ENCODE measurements around the gene WWOX. TPM values are rescaled to one million over a fixed set of nuclear protein-coding genes. Genes with fewer than 3 reads are reported as not detected.

Gene WWOX
- total RNA-seq, 1 donor from 2014 or later = 7.3 TPM

DNA sequence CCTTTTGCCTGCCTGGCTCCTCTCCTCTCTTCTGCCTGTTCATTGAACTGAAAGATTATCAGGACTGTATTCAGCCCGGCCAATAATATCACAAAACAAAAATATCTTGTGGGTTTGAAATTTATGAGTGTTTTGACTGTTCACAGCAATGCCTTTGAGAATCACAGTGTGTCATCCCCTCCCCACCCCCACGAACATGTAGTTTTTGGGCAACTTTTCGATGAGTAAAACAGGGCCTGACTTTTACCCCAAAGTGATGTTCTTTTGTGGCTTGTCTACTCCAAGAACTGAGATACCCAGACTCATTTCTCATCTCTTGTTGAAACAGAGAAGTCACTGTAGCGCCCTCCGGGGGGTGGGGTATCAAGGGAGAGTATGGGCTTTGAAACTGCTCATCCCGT is 675.7 kb downstream of the WWOX start:
- Mint-ChIP-seq H3K36me3 (ENCODE audit: low read depth, unreplicated experiment) (no peaks in the 10 kb centered on the region), H3K4me1 (ENCODE audit: low read depth, unreplicated experiment) (no peaks in the 10 kb centered on the region), H3K27me3 (ENCODE audit: low read depth, unreplicated experiment) (peaks cover 12% of the 10 kb centered on the region), H3K4me3 (ENCODE audit: unreplicated experiment) (no peak overlapping the region), H3K9me3 (ENCODE audit: unreplicated experiment) (no peaks in the 10 kb centered on the region), H3K27ac (ENCODE audit: unreplicated experiment) (peak overlapping the region; percentile 14)
- Histone ChIP-seq H3K27me3 (ENCODE audit: insufficient read depth, low read length) (no peaks in the 10 kb centered on the region), H3K79me2 (ENCODE audit: insufficient read depth, low read length) (no peaks in the 10 kb centered on the region), H3K4me1 (ENCODE audit: insufficient read depth, low read length) (no peaks in the 10 kb centered on the region), H3K36me3 (ENCODE audit: insufficient read depth, low read length) (no peaks in the 10 kb centered on the region), H3K9me3 (ENCODE audit: insufficient read depth, low read depth, low read length) (peaks cover 4% of the 10 kb centered on the region), H3K9ac (ENCODE audit: low read length) (no peak overlapping the region), H4K20me1 (ENCODE audit: insufficient read depth, low read length) (no peaks in the 10 kb centered on the region), H3K4me2 (ENCODE audit: low read length) (no peak overlapping the region), H2AFZ (ENCODE audit: low read depth, low read length) (no peak overlapping the region), H3K4me3 (ENCODE audit: insufficient read depth, low read depth, low read length) (no peak overlapping the region), H3K27ac (ENCODE audit: low read depth, low read length) (no peak overlapping the region)
- DNase-seq (ENCODE audit: low read depth) = no peak
- no peak for FAIRE-seq
- TF ChIP-seq, protein P1, sequence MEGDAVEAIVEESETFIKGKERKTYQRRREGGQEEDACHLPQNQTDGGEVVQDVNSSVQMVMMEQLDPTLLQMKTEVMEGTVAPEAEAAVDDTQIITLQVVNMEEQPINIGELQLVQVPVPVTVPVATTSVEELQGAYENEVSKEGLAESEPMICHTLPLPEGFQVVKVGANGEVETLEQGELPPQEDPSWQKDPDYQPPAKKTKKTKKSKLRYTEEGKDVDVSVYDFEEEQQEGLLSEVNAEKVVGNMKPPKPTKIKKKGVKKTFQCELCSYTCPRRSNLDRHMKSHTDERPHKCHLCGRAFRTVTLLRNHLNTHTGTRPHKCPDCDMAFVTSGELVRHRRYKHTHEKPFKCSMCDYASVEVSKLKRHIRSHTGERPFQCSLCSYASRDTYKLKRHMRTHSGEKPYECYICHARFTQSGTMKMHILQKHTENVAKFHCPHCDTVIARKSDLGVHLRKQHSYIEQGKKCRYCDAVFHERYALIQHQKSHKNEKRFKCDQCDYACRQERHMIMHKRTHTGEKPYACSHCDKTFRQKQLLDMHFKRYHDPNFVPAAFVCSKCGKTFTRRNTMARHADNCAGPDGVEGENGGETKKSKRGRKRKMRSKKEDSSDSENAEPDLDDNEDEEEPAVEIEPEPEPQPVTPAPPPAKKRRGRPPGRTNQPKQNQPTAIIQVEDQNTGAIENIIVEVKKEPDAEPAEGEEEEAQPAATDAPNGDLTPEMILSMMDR (IDR thresholded peaks at IDR 0.05; ENCODE audit: insufficient read depth, low read depth, low read length) = no peak
- no peak for TF ChIP-seq EZH2 (IDR thresholded peaks at IDR 0.05; ENCODE audit: insufficient read depth, low read length)

DNA sequence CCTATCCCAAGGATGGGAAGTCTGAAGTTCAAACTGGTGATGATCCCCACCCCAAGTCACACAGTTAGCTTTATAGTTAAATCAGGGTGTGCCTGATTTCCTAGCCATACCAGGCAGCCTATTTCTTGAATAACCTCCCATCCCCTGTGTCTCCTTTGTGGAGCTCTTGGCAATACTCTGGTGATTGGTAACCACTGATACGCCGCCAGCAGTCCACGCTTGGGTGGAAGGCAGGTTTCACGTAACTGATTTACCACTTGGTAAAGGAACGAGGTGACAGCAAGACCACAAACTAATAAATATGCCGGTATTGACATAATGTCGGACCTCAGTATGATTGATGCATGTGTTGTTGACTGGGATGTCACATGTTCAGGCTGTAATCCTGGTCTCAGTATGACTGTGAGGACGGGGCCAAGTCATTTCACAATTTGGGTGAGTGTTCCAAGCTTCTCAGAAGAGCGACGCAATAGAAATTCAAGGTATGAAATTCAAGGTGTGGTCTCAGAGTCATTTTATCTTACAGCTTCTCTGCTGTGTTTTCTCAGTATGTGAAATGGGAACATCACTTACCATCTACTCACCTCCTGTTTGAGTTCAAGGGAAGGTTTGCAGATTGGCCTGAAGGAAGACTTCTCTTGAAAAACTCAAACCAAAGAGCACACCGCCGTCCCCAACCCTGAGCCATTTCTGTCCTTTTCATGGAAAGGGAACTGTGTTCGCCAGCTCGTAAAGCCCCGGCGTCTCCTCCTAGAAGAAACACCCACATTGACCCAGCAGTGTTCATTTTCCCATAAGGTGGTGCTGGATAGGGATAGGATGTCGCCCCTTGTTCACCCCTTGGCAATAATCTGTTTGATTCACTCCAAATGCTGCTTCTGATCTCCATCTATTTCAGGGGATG is 678.9 kb downstream of the WWOX start:
- no peaks in the 10 kb centered on the region for H3K9me3 Mint-ChIP-seq (ENCODE audit: unreplicated experiment)
- no peak for DNase-seq (ENCODE audit: low read depth)
- no peak overlapping the region for H3K9ac ChIP-seq (ENCODE audit: low read length)

More for the DNA sequence above, 678.9 kb downstream of the WWOX start:
- Mint-ChIP-seq H3K36me3 (ENCODE audit: low read depth, unreplicated experiment) (no peaks in the 10 kb centered on the region), H3K4me3 (ENCODE audit: unreplicated experiment) (no peak overlapping the region), H3K4me1 (ENCODE audit: low read depth, unreplicated experiment) (no peaks in the 10 kb centered on the region), H3K27me3 (ENCODE audit: low read depth, unreplicated experiment) (peaks cover 12% of the 10 kb centered on the region), H3K27ac (ENCODE audit: unreplicated experiment) (no peak overlapping the region)
- TF ChIP-seq, protein P1 (IDR thresholded peaks at IDR 0.05; ENCODE audit: insufficient read depth, low read depth, low read length) = no peak
- TF ChIP-seq EZH2 (IDR thresholded peaks at IDR 0.05; ENCODE audit: insufficient read depth, low read length) = no peak
- FAIRE-seq = no peak
- no peaks in the 10 kb centered on the region for H3K79me2 ChIP-seq (ENCODE audit: insufficient read depth, low read length)
- H4K20me1 ChIP-seq (ENCODE audit: insufficient read depth, low read length) = no peaks in the 10 kb centered on the region
- H3K9me3 ChIP-seq (ENCODE audit: insufficient read depth, low read depth, low read length) = peaks cover 4% of the 10 kb centered on the region
- no peaks in the 10 kb centered on the region for H3K36me3 ChIP-seq (ENCODE audit: insufficient read depth, low read length)
- H3K4me2 ChIP-seq (ENCODE audit: low read length) = no peak overlapping the region
- no peaks in the 10 kb centered on the region for H3K4me1 ChIP-seq (ENCODE audit: insufficient read depth, low read length)
- H3K27me3 ChIP-seq (ENCODE audit: insufficient read depth, low read length) = no peaks in the 10 kb centered on the region
- H3K4me3 ChIP-seq (ENCODE audit: insufficient read depth, low read depth, low read length) = no peak overlapping the region
- H2AFZ ChIP-seq (ENCODE audit: low read depth, low read length) = no peak overlapping the region
- H3K27ac ChIP-seq (ENCODE audit: low read depth, low read length) = no peak overlapping the region
